Endothelial cell of umbilical vein (primary cell): Measurements from ENCODE around the gene GAS7. TPM values are rescaled to one million over a fixed set of nuclear protein-coding genes. Genes with fewer than 3 reads are reported as not detected.

Source experiments
- BruUV-seq: library from RNA; stranded (reverse); fragments of 400-500 nt; replicated peaks from 2 replicates; lab custom pipeline; 2021; lab: Mats Ljungman, UMichigan
- CTCF ChIA-PET: fragments of 300-600, 350-600 bp; sonication (Branson Sonifier 250); formaldehyde crosslinking; loops from one replicate; lab custom pipeline; 2021; ENCODE audit warnings: antibody characterized with exemption, inconsistent platforms; lab: Charles Lee
- POLR2A ChIA-PET: fragments of 300-600, 350-600 bp; sonication (Branson Sonifier 250); formaldehyde crosslinking; loops from one replicate; lab custom pipeline; 2021; ENCODE audit warnings: antibody characterized with exemption, inconsistent platforms; lab: Charles Lee
- DNase-seq: peaks from one replicate; pipeline ENCODE4 v3.0.0-alpha.2; 2011; ENCODE audit warnings: low read depth, low spot score
- FAIRE-seq: peaks from 2 replicates; lab custom pipeline; 2011; peaks lifted over from hg19 to GRCh38; lab: Jason Lieb, UNC
- H2AFZ ChIP-seq: 2 replicates; pipeline ENCODE4 v1.6.0; 2012; ENCODE audit warnings: low read depth, low read length, control low read depth, inconsistent platforms
- H3K27ac ChIP-seq: 2 replicates; pipeline ENCODE4 v1.5.1; 2011; ENCODE audit warnings: low read depth, mild to moderate bottlenecking, control low read depth, low read length, moderate library complexity; ENCODE audit not compliant: insufficient read depth
- H3K27me3 ChIP-seq, 2 experiments: 2 replicates each; pipeline versions ENCODE4 v1.6.0 to v1.6.1; 2011; ENCODE audit warnings: low read length in 2 of 2, mixed read lengths in 1 of 2; ENCODE audit not compliant: control insufficient read depth in 2 of 2, insufficient read depth in 2 of 2
- H3K36me3 ChIP-seq, 2 experiments: 2 replicates in 1 of 2; 3 replicates in 1 of 2; pipeline ENCODE4 v1.5.1; 2011; ENCODE audit warnings: low read length in 2 of 2, mild to moderate bottlenecking in 1 of 2, moderate library complexity in 1 of 2; ENCODE audit not compliant: control insufficient read depth in 2 of 2, insufficient read depth in 2 of 2; ENCODE audit errors: extremely low read depth in 1 of 2
- H3K4me1 ChIP-seq: 3 replicates; pipeline ENCODE4 v1.5.1; 2011; ENCODE audit warnings: mild to moderate bottlenecking, low read length; ENCODE audit not compliant: control insufficient read depth, insufficient read depth; ENCODE audit errors: extremely low read depth
- H3K4me2 ChIP-seq: 2 replicates; pipeline ENCODE4 v1.6.1; 2011; ENCODE audit warnings: low read length, control low read depth, mixed read lengths; ENCODE audit not compliant: insufficient read depth
- H3K4me3 ChIP-seq, 3 experiments: fragments of 200-600 bp in 1 of 3; sonication (generic), shearing (Covaris generic) in 1 of 3; replicated peaks in 1 of 3; 2 replicates each; pipeline ENCODE4 v1.5.1; 2011 to 2016; ENCODE audit warnings: control low read depth in 3 of 3, low read length in 3 of 3, mild to moderate bottlenecking in 2 of 3, inconsistent platforms in 1 of 3, low read depth in 1 of 3, moderate library complexity in 1 of 3; ENCODE audit not compliant: insufficient read depth in 1 of 3
- H3K79me2 ChIP-seq: 2 replicates; pipeline ENCODE4 v1.6.0; 2012; ENCODE audit warnings: low read length, inconsistent platforms; ENCODE audit not compliant: control insufficient read depth, insufficient read depth
- H3K9ac ChIP-seq: replicated peaks from 2 replicates; pipeline ENCODE3; 2011; ENCODE audit warnings: low read length, control low read depth; ENCODE audit not compliant: insufficient read depth; ENCODE audit errors: extremely low read depth
- H3K9me1 ChIP-seq: replicated peaks from 3 replicates; pipeline ENCODE4 v1.6.0; 2011; ENCODE audit warnings: mild to moderate bottlenecking, low read length; ENCODE audit not compliant: control insufficient read depth, insufficient read depth; ENCODE audit errors: extremely low read depth
- H3K9me3 ChIP-seq: replicated peaks from 2 replicates; pipeline ENCODE4 v1.5.1; 2012; ENCODE audit warnings: low read length, inconsistent platforms; ENCODE audit not compliant: control insufficient read depth, insufficient read depth
- H4K20me1 ChIP-seq: replicated peaks from 2 replicates; pipeline ENCODE3; 2011; ENCODE audit warnings: mild to moderate bottlenecking, low read length; ENCODE audit not compliant: control insufficient read depth, insufficient read depth; ENCODE audit errors: extremely low read depth
- EZH2 ChIP-seq: IDR thresholded peaks from 2 replicates; pipeline ENCODE4 v1.6.1; 2012; ENCODE audit warnings: borderline replicate concordance, low read depth, mild to moderate bottlenecking, moderate library complexity, low read length, inconsistent platforms; ENCODE audit not compliant: severe bottlenecking
- GATA2 ChIP-seq: IDR thresholded peaks from 2 replicates; pipeline ENCODE4 v1.7.0; 2011; ENCODE audit warnings: low read depth, mild to moderate bottlenecking, moderate library complexity, mixed read lengths, low read length; ENCODE audit not compliant: insufficient read length, insufficient read depth
- JUN ChIP-seq: IDR thresholded peaks from 2 replicates; pipeline ENCODE4 v1.6.1; 2011; ENCODE audit warnings: borderline replicate concordance, low read depth; ENCODE audit not compliant: insufficient read length, insufficient read depth
- MYC ChIP-seq: IDR thresholded peaks from one replicate; pipeline ENCODE4 v1.6.1; 2011; ENCODE audit warnings: mild to moderate bottlenecking, low read depth, low read length
- POLR2A ChIP-seq: IDR thresholded peaks from 2 replicates; pipeline ENCODE4 v1.6.1; 2012; ENCODE audit warnings: low read depth, mild to moderate bottlenecking, control low read depth, low read length
- dilution Hi-C: fragments of 300-500 bp; cut with MboI; formaldehyde crosslinking; loops from one replicate; pipeline ENCODE4 v1.15.0; 2019; ENCODE audit warnings: low sequenced_read_pairs; ENCODE audit not compliant: extremely low pct_ligation_motif_present
- intact Hi-C: fragments of 100-400 bp; cut with micrococcal nuclease; formaldehyde crosslinking; loops from one replicate; pipeline ENCODE4 v1.10.0; 2022
- polyA plus RNA-seq, 4 experiments: library from polyadenylated mRNA; depleted of rRNA in 3 of 4; stranded (reverse) in 3 of 4; unstranded in 1 of 4; fragments of >200 nt; gene quantifications; 2 replicates each; pipeline versions ENCODE4 v1.2.1 to v1.2.3, GENCODE V29; 2011 to 2012; ENCODE audit warnings: missing spikeins in 1 of 4
- total RNA-seq: library from RNA; stranded (reverse); gene quantifications from 2 replicates; pipeline ENCODE4 v1.2.3, GENCODE V29; 2021
- TF ChIP-seq, protein P1 (sequence below), 2 donors: IDR thresholded peaks; 1 replicate in 1 of 2; 2 replicates in 1 of 2; pipeline ENCODE4 v1.5.1; 2011; ENCODE audit warnings: low read length in 2 of 2, mild to moderate bottlenecking in 2 of 2, moderate library complexity in 2 of 2, control low read depth in 1 of 2, inconsistent platforms in 1 of 2, low read depth in 1 of 2; ENCODE audit not compliant: insufficient read depth in 1 of 2; ENCODE audit errors: extremely low read depth in 1 of 2
- TF ChIP-seq, protein P2 (sequence below): IDR thresholded peaks from 2 replicates; pipeline ENCODE4 v1.6.1; 2011; ENCODE audit not compliant: insufficient read depth, insufficient read length

Gene GAS7
- total and polyA plus RNA-seq, 2 donors (not counting 3 experiments of a cell fraction or from before 2014, with no cell fraction given) = not detected

- ChIA-PET CTCF (no interaction called here), POLR2A (no interaction called here)
- TF ChIP-seq GATA2 = no peak
- Histone ChIP-seq H3K79me2 (no peaks in the 10 kb centered on the region), H3K27me3 (no peaks in the 10 kb centered on the region), H3K9me3 (peaks cover 4% of the 10 kb centered on the region), H3K4me1 (no peaks in the 10 kb centered on the region), H3K27ac (no peak overlapping the region), H2AFZ (no peak overlapping the region), H4K20me1 (no peaks in the 10 kb centered on the region), H3K9ac (no peak overlapping the region), H3K4me3 (no peak overlapping the region), H3K4me2 (no peak overlapping the region), H3K9me1 (no peaks in the 10 kb centered on the region), H3K36me3 (no peaks in the 10 kb centered on the region)
- dilution Hi-C loops (no loop called here), intact Hi-C loops (no loop called here)
- BruUV-seq = no TSS peak
- FAIRE-seq (no peak), DNase-seq (no peak)
These were observed 282.3 kb downstream of the GAS7 start for GRCh38 chr17:9916108-9916507.

- no peaks in the 10 kb centered on the region for H3K9me1 ChIP-seq
- no peak for DNase-seq
- H3K9me3 ChIP-seq = peaks cover 5% of the 10 kb centered on the region
- intact Hi-C loops (no loop called here), dilution Hi-C loops (no loop called here)
- no peak overlapping the region for H2AFZ ChIP-seq
- no peaks in the 10 kb centered on the region for H3K27me3 ChIP-seq
- no peak overlapping the region for H3K27ac ChIP-seq
- no peak for FAIRE-seq
- no peaks in the 10 kb centered on the region for H3K36me3 ChIP-seq
- BruUV-seq = no TSS peak
- no peak overlapping the region for H3K4me3 ChIP-seq
- H3K79me2 ChIP-seq = no peaks in the 10 kb centered on the region
- H3K4me1 ChIP-seq = no peaks in the 10 kb centered on the region
- H3K4me2 ChIP-seq = no peak overlapping the region
- ChIA-PET CTCF (no interaction called here), POLR2A (no interaction called here)
- H4K20me1 ChIP-seq = no peaks in the 10 kb centered on the region
- H3K9ac ChIP-seq = no peak overlapping the region
- TF ChIP-seq POLR2A = no peak
- TF ChIP-seq, protein P1, sequence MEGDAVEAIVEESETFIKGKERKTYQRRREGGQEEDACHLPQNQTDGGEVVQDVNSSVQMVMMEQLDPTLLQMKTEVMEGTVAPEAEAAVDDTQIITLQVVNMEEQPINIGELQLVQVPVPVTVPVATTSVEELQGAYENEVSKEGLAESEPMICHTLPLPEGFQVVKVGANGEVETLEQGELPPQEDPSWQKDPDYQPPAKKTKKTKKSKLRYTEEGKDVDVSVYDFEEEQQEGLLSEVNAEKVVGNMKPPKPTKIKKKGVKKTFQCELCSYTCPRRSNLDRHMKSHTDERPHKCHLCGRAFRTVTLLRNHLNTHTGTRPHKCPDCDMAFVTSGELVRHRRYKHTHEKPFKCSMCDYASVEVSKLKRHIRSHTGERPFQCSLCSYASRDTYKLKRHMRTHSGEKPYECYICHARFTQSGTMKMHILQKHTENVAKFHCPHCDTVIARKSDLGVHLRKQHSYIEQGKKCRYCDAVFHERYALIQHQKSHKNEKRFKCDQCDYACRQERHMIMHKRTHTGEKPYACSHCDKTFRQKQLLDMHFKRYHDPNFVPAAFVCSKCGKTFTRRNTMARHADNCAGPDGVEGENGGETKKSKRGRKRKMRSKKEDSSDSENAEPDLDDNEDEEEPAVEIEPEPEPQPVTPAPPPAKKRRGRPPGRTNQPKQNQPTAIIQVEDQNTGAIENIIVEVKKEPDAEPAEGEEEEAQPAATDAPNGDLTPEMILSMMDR (IDR thresholded peaks at IDR 0.05; ENCODE audit: extremely low read depth in 1 of 2, insufficient read depth in 1 of 2, low read depth in 1 of 2, low read length in 2 of 2) = no peak
- TF ChIP-seq GATA2 = no peak
- no peak for TF ChIP-seq MYC
- TF ChIP-seq JUN = no peak
- no peak for TF ChIP-seq EZH2
- TF ChIP-seq, protein P2, sequence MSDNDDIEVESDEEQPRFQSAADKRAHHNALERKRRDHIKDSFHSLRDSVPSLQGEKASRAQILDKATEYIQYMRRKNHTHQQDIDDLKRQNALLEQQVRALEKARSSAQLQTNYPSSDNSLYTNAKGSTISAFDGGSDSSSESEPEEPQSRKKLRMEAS = no peak
These were observed 284.9 kb downstream of the GAS7 start for GRCh38 chr17:9913476-9913875.
